NT2/D1 (cell line): ENCODE measurements around the gene OR2J2.

Experiments used
- YY1 ChIP-seq: IDR thresholded peaks from 2 replicates; pipeline ENCODE4 v1.6.1; 2011; ENCODE audit not compliant: insufficient read length, insufficient read depth
- ZNF274 ChIP-seq: IDR thresholded peaks from 2 replicates; pipeline ENCODE4 v1.6.1; 2011; ENCODE audit warnings: mild to moderate bottlenecking, low read depth, low read length

- no peak for TF ChIP-seq ZNF274
- no peak for TF ChIP-seq YY1
These were observed 33.0 kb upstream of the OR2J2 start for GRCh38 chr6:29137724-29138123.
